ENCODE data around the gene AGMAT.

The AGMAT gene

GRCh38 chr1:15546641-15547040 lies 38.2 kb downstream of the AGMAT start:
- Histone ChIP-seq H4K91ac (ENCODE audit: low read length) (no peak overlapping the region), H2AFZ (ENCODE audit: low read depth, low read length) (no peak overlapping the region), H3K9ac (ENCODE audit: low read length) (no peak overlapping the region), H3K23ac (ENCODE audit: low read length in 2 of 2) (no peak overlapping the region), H3K27ac (ENCODE audit: low read length, poor library complexity, severe bottlenecking) (no peak overlapping the region), H3K79me1 (replicated peaks; ENCODE audit: low read length, poor library complexity, severe bottlenecking) (peaks cover 16% of the 10 kb centered on the region), H3K4me3 (ENCODE audit: insufficient read depth in 1 of 2, low read depth in 1 of 2, low read length in 2 of 2) (no peak overlapping the region), H3K14ac (ENCODE audit: low read length in 2 of 2) (no peak overlapping the region), H4K8ac (ENCODE audit: low read length) (no peak overlapping the region), H3K9me3 (ENCODE audit: control insufficient read depth, low read length) (no peaks in the 10 kb centered on the region), H2BK15ac (ENCODE audit: low read depth, poor library complexity, severe bottlenecking) (no peak overlapping the region), H2BK12ac (ENCODE audit: low read length in 2 of 2) (no peak overlapping the region), H2AK5ac (ENCODE audit: low read length, severe bottlenecking) (no peak overlapping the region), H3K18ac (ENCODE audit: low read depth in 1 of 2, low read length in 2 of 2) (no peak overlapping the region), H3K4me2 (ENCODE audit: low read length, poor library complexity, severe bottlenecking) (no peak overlapping the region), H3K4me1 (ENCODE audit: control insufficient read depth, insufficient read depth, low read depth, low read length) (peaks cover 4% of the 10 kb centered on the region), H3K36me3 (ENCODE audit: control insufficient read depth in 1 of 2, insufficient read depth in 2 of 2, low read depth in 1 of 2, low read length in 2 of 2) (peaks cover 35 to 93% of the 10 kb centered on the region in 2 experiments), H2BK120ac (ENCODE audit: low read depth, low read length) (no peak overlapping the region), H3K27me3 (ENCODE audit: control insufficient read depth in 1 of 2, insufficient read depth in 1 of 2, low read length in 2 of 2) (no peaks in the 10 kb centered on the region), H3K4ac (ENCODE audit: low read depth in 1 of 2, low read length in 2 of 2) (no peak overlapping the region), H2BK5ac (ENCODE audit: low read depth, low read length, poor library complexity, severe bottlenecking) (no peak overlapping the region)
- no peak for DNase-seq
- WGBS, result no CpG with 5 or more reads among the region's 2 CpGs

DNA sequence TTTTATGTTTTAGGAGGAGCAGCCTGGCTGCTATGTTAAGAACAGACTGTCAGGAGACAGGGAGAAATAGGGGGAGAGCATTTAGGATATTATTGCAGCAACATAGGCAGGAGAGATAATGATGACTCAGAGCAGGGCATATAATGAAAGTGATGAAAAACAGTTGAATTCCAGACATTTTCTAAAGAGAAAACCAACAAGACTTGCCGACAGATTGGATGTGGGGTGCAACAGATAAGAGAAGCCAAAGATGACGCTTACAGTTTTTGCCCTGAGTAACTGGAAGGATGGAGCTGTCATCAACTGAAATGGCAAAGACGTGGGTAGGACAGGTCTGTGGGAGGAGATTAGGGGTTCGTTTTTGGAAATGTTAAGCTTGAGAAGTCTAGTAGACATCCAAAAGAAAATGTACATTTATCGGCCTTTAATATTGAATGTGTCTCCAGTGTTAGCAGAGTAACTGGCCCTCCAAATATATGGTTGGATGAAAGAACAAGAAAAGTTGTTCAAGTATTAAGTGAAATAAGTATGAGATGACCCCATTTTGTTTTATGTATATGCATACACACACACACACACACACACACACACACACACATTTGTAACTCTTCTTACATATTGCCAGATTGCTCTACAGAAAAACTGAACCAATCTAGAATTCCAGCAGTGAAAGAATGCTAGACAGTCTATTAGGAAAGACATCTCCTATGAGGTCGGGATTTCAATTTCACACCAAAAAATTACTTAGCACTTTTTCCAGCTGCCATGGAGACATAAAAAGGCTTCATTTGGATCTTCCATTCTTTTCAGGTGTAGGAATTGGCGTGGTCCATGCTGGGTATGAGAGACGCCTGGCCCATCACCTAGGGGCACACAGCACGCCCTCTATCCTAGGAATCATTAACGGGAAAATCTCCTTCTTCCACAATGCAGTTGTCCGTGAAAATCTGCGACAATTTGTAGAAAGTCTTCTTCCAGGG lies 41.0 kb downstream of the AGMAT start:
- Histone ChIP-seq H2BK12ac (ENCODE audit: low read length in 2 of 2) (no peak overlapping the region), H2BK5ac (ENCODE audit: low read depth, low read length, poor library complexity, severe bottlenecking) (no peak overlapping the region), H4K8ac (ENCODE audit: low read length) (no peak overlapping the region), H2BK15ac (ENCODE audit: low read depth, poor library complexity, severe bottlenecking) (no peak overlapping the region), H3K27ac (ENCODE audit: low read length, poor library complexity, severe bottlenecking) (no peak overlapping the region), H4K91ac (ENCODE audit: low read length) (no peak overlapping the region), H2AFZ (ENCODE audit: low read depth, low read length) (no peak overlapping the region), H2AK5ac (ENCODE audit: low read length, severe bottlenecking) (no peak overlapping the region), H3K27me3 (ENCODE audit: control insufficient read depth in 1 of 2, insufficient read depth in 1 of 2, low read length in 2 of 2) (no peaks in the 10 kb centered on the region), H3K4me3 (ENCODE audit: insufficient read depth in 1 of 2, low read depth in 1 of 2, low read length in 2 of 2) (no peak overlapping the region), H3K36me3 (ENCODE audit: control insufficient read depth in 1 of 2, insufficient read depth in 2 of 2, low read depth in 1 of 2, low read length in 2 of 2) (peaks cover 41 to 95% of the 10 kb centered on the region in 2 experiments), H3K9me3 (ENCODE audit: control insufficient read depth, low read length) (no peaks in the 10 kb centered on the region), H3K23ac (ENCODE audit: low read length in 2 of 2) (no peak overlapping the region), H3K79me1 (replicated peaks; ENCODE audit: low read length, poor library complexity, severe bottlenecking) (peaks cover 15% of the 10 kb centered on the region), H3K14ac (ENCODE audit: low read length in 2 of 2) (no peak overlapping the region), H3K4ac (ENCODE audit: low read depth in 1 of 2, low read length in 2 of 2) (no peak overlapping the region), H3K18ac (ENCODE audit: low read depth in 1 of 2, low read length in 2 of 2) (no peak overlapping the region), H3K9ac (ENCODE audit: low read length) (no peak overlapping the region), H2BK120ac (ENCODE audit: low read depth, low read length) (no peak overlapping the region), H3K4me1 (ENCODE audit: control insufficient read depth, insufficient read depth, low read depth, low read length) (peaks cover 3% of the 10 kb centered on the region), H3K4me2 (ENCODE audit: low read length, poor library complexity, severe bottlenecking) (no peak overlapping the region)
- DNase-seq, result peak; percentile 50
- 94% methylated on average over 11 of the region's 12 CpGs for WGBS

- no peak overlapping the region for H4K8ac ChIP-seq (ENCODE audit: low read length)
- no peak overlapping the region for H2BK5ac ChIP-seq (ENCODE audit: low read depth, low read length, poor library complexity, severe bottlenecking)
- H3K27me3 ChIP-seq (ENCODE audit: control insufficient read depth in 1 of 2, insufficient read depth in 1 of 2, low read length in 2 of 2), result no peaks in the 10 kb centered on the region
- H3K4ac ChIP-seq (ENCODE audit: low read depth in 1 of 2, low read length in 2 of 2), result no peak overlapping the region
- H3K14ac ChIP-seq (ENCODE audit: low read length in 2 of 2), result no peak overlapping the region
- no peak overlapping the region for H4K91ac ChIP-seq (ENCODE audit: low read length)
- 98% methylated on average over 5 of the region's 5 CpGs for WGBS
- H3K4me1 ChIP-seq (ENCODE audit: control insufficient read depth, insufficient read depth, low read depth, low read length), result peaks cover 3% of the 10 kb centered on the region
- H3K23ac ChIP-seq (ENCODE audit: low read length in 2 of 2), result no peak overlapping the region
- peaks cover 41 to 96% of the 10 kb centered on the region in 2 experiments for H3K36me3 ChIP-seq (ENCODE audit: control insufficient read depth in 1 of 2, insufficient read depth in 2 of 2, low read depth in 1 of 2, low read length in 2 of 2)
- H2BK15ac ChIP-seq (ENCODE audit: low read depth, poor library complexity, severe bottlenecking), result no peak overlapping the region
- H3K18ac ChIP-seq (ENCODE audit: low read depth in 1 of 2, low read length in 2 of 2), result no peak overlapping the region
- peak overlapping the region; percentile 20 for H3K27ac ChIP-seq (ENCODE audit: low read length, poor library complexity, severe bottlenecking)
- DNase-seq, result no peak
- H2BK12ac ChIP-seq (ENCODE audit: low read length in 2 of 2), result no peak overlapping the region
- no peak overlapping the region for H3K4me2 ChIP-seq (ENCODE audit: low read length, poor library complexity, severe bottlenecking)
- H3K79me1 ChIP-seq (replicated peaks; ENCODE audit: low read length, poor library complexity, severe bottlenecking), result peaks cover 16% of the 10 kb centered on the region
- no peak overlapping the region for H2AK5ac ChIP-seq (ENCODE audit: low read length, severe bottlenecking)
- no peaks in the 10 kb centered on the region for H3K9me3 ChIP-seq (ENCODE audit: control insufficient read depth, low read length)
- H3K9ac ChIP-seq (ENCODE audit: low read length), result no peak overlapping the region
- no peak overlapping the region for H2BK120ac ChIP-seq (ENCODE audit: low read depth, low read length)
- H2AFZ ChIP-seq (ENCODE audit: low read depth, low read length), result no peak overlapping the region
- H3K4me3 ChIP-seq (ENCODE audit: insufficient read depth in 1 of 2, low read depth in 1 of 2, low read length in 2 of 2), result no peak overlapping the region
Measured at GRCh38 chr1:15543251-15543588, 41.6 kb downstream of the AGMAT start.

DNA sequence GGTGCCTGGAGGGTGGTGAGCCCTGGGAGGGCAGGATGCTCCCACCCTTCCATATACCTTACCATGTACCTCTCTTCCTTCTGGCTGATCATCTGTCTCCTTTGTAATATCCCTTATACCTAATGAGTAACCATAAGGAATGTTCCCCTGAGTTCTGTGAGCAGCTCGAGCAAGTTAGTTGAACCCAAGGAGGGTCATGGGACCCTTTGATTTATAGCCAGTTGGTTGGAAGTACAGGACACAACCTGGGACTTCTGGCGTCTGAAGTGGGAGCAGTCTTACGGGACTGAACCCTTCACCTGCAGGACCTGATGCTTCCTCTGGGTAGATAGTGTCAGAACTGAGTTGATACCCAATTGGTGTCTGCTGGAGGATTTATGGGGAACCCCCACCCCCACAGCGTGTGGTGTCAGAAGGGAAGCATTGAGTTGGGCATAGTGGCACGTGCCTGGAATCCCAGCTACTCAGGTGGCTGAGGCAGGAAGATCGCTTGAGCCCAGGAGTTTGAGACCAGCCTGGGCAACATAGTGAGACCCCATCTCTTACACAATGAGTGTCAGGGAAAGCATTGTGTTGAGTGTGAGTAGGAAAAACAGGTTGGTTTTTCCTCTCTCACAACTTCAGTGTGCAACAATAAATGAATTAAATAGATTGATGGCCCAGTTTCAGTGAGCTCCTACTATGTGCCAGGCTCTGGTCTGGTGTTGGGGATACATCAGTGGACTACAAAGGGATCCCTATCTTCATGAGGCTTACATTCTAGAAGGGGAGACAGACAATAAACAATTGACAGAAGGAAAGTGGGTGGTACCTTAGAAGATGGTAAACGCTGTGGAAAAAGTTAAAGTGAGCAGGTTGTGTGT lies 42.2 kb downstream of the AGMAT start:
- Histone ChIP-seq H2BK12ac (ENCODE audit: low read length in 2 of 2) (no peak overlapping the region), H4K8ac (ENCODE audit: low read length) (no peak overlapping the region), H2AFZ (ENCODE audit: low read depth, low read length) (no peak overlapping the region), H4K91ac (ENCODE audit: low read length) (no peak overlapping the region), H3K27me3 (ENCODE audit: control insufficient read depth in 1 of 2, insufficient read depth in 1 of 2, low read length in 2 of 2) (no peaks in the 10 kb centered on the region), H3K9ac (ENCODE audit: low read length) (no peak overlapping the region), H2BK5ac (ENCODE audit: low read depth, low read length, poor library complexity, severe bottlenecking) (no peak overlapping the region), H3K79me1 (replicated peaks; ENCODE audit: low read length, poor library complexity, severe bottlenecking) (peaks cover 16% of the 10 kb centered on the region), H3K9me3 (ENCODE audit: control insufficient read depth, low read length) (no peaks in the 10 kb centered on the region), H2AK5ac (ENCODE audit: low read length, severe bottlenecking) (no peak overlapping the region), H3K18ac (ENCODE audit: low read depth in 1 of 2, low read length in 2 of 2) (no peak overlapping the region), H3K4me2 (ENCODE audit: low read length, poor library complexity, severe bottlenecking) (no peak overlapping the region), H3K14ac (ENCODE audit: low read length in 2 of 2) (no peak overlapping the region), H3K4me3 (ENCODE audit: insufficient read depth in 1 of 2, low read depth in 1 of 2, low read length in 2 of 2) (no peak overlapping the region), H3K27ac (ENCODE audit: low read length, poor library complexity, severe bottlenecking) (no peak overlapping the region), H2BK120ac (ENCODE audit: low read depth, low read length) (no peak overlapping the region), H3K36me3 (ENCODE audit: control insufficient read depth in 1 of 2, insufficient read depth in 2 of 2, low read depth in 1 of 2, low read length in 2 of 2) (peaks cover 39 to 94% of the 10 kb centered on the region in 2 experiments), H3K4ac (ENCODE audit: low read depth in 1 of 2, low read length in 2 of 2) (no peak overlapping the region), H2BK15ac (ENCODE audit: low read depth, poor library complexity, severe bottlenecking) (no peak overlapping the region), H3K4me1 (ENCODE audit: control insufficient read depth, insufficient read depth, low read depth, low read length) (peaks cover 3% of the 10 kb centered on the region), H3K23ac (ENCODE audit: low read length in 2 of 2) (no peak overlapping the region)
- no peak for DNase-seq
- WGBS, result 97% methylated on average over 7 of the region's 7 CpGs

All from mesenchymal stem cell (in vitro differentiated cells and primary cell).